Vagina (tissue), 2 donors: ENCODE measurements around the gene CALHM4.

Experiments
- CTCF ChIP-seq, 3 experiments: fragments of 450-650 bp in 2 of 3; fragments of 200-600 bp in 1 of 3; sonication (generic) in 1 of 3; IDR thresholded peaks; one replicate each; pipeline ENCODE4 v1.5.1; 2017 to 2019; ENCODE audit warnings: antibody characterized with exemption in 3 of 3, mild to moderate bottlenecking in 2 of 3, moderate library complexity in 2 of 3
- POLR2AphosphoS5 ChIP-seq, 2 donors: sonication (generic); formaldehyde crosslinking; IDR thresholded peaks; one replicate each; pipeline ENCODE4 v1.9.0; 2017; ENCODE audit warnings: antibody characterized with exemption in 2 of 2, mild to moderate bottlenecking in 2 of 2, low read depth in 1 of 2; ENCODE audit not compliant: insufficient read depth in 1 of 2

DNA sequence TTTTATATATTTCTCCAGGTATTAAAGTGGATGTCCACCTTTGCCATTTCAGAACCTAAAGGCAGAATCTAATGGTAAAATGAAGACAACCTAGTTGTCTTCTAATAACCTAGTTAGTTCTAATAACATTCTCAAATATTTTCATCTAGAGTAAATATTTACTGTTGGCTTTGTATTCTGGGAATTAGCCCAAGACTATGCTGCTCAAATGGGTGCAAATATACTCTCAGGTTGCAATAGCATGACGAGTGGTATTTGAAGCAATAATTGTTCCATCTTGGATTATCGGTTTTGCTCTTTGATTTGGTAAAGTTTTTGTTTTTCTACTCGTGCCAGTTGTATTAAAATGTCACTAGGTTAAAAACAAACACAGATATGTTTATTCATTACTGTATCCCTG, 41.7 kb downstream of the CALHM4 start:
- TF ChIP-seq POLR2AphosphoS5 (IDR thresholded peaks at IDR 0.05; ENCODE audit: insufficient read depth in 1 of 2, low read depth in 1 of 2) = no peak
- no peak for TF ChIP-seq CTCF (IDR thresholded peaks at IDR 0.05)
